Measurements from ENCODE around the gene ANKRD52. TPM values are rescaled to one million over a fixed set of nuclear protein-coding genes. Genes with fewer than 3 reads are reported as not detected.
"Not testable (repeated sequence)": the region's sequence is repeated elsewhere in the genome, so short reads cannot be mapped to it uniquely, and the experiment has no call there.

Gene ANKRD52
- 10 to 100 TPM; 20.3 to 24.1 TPM for total RNA-seq
- long read RNA-seq, partial matches to known transcripts, result 3 of 5 reads
- long read RNA-seq, other reads (novel, unspliced or antisense), result 2 of 5 reads

DNA sequence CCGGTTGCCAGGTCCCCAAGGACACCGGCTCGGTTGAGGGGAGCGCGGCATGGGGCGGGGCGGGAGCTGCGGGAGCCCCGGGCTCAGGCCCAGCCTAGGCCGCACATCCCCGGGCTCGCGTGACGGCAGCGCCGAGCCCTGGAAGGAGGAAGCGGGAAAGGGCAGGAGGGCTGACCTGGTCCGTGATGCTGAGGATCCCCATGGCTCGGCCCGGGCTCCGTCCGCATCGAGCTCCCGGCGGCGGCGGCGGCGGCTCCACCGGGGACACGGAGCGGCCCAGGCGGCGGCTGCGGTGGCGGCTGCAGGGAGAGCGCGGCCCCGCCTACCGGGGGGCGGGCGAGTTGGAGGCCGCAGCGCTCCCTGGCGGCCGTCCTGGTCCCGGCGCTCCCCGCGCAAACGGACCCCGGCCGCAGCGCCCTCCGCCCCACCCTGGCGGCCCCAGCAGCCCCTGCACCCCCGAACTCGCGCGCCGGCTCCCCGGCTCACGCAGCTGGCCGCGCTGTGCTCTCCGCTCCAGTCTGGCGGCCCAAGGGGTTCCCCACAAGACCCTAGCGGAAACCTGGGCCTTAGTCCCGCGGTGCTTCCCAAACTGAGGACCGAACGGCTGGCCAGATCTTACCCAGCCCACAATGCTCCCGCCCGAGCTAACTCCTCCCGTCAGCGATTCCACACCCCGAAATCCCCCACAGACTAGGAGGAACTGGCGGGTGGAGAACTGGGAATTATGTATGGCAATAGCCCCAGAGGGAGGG is at the start of gene ANKRD52:
ANKRD52 (minus strand) TSS at position 317 of the 752 bp plus-strand sequence; CDS start at position 202, 115 bp downstream.
- DNase-seq, result peak; percentile 80
- intact Hi-C loops (cut with DNase I), result no loop called here
- ATAC-seq, result peak; percentile 96 to 97

DNA sequence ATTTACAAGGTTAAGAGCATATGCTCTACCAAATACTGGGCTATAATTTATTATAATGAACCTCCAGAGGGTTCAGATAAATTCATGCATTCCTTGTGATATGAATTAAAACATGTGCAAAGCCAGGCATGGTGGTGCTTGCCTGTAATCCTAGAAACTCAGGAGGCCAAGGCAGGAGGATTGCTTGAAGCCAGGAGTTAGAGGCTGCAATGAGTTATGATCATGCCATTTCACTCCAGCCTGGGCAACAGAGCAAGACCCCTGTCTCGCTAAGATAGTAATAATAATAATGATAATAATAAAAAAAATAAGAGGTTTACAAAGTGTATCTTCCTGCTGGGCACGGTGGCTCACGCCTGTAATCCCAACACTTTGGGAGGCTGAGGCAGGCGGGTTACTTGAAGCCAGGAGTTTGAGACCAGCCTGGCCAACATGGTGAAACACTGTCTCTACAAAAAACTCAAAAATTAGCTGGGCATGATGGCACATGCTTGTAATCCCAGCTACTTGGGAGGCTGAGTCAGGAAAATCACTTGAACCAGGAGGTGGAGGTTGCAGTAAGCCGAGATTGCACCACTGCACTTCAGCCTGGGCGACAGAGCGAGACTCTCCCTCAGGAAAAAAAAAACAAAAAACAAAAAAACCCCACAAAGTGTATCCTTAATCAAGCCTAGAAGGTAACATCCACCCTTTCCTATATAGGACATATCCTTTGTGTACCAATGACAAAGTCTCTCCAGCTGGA is 49.2 kb upstream of the ANKRD52 start:
- no peak for ATAC-seq
- intact Hi-C loops (cut with DNase I), result no loop called here
- no peak for DNase-seq

DNA sequence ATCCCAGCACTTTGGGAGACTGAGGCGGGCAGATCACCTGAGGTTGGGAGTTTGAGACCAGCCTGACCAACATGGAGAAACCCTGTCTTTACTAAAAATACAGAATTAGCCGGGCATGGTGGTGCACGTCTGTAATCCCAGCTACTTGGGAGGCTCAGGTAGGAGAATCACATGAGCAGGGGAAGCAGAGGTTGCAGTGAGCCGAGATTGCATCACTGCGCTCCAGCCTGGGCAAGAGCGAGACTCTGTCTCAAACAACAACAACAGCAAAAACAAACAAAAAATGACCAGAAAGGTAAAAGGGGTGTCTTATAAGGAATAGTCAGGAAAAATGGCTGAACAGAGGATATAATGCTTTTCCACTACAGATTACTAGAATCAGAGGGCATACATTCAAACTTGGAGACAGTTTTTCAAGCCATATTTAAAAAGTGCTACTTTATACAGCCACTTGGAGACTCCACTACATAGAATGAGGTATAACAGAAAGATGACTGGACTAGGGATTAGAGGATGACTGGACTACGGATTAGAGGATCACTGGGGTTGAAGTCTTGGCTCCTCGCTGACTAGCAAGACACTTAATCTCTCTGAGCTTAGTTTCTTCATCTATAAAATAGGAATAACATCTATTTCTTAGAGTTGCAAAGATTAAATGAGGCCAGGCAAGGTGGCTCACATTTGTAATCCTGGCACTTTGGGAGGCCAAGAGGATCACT is 46.8 kb upstream of the ANKRD52 start:
- intact Hi-C loops (cut with DNase I), result no loop called here
- ATAC-seq (no peak), DNase-seq (no peak)

DNA sequence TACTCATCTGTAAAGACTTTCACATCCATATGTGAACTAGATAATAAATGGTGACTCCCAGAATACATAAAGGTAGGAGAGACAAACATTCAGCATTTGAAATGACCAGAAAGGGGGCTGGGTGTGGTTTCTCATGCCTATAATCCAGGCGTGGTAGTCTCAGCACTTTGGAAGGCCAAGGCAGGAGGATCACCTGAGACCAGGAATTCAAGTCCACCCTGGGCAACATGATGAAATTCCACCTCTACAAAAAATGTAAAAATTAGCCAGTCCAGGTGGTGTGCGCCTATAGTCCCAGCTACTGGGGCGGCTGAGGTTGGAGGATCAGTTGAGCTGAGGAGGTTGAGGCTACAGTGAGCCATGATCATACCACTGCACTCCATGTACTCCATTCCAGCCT is 46.1 kb upstream of the ANKRD52 start:
- intact Hi-C loops (cut with DNase I), result no loop called here
- ATAC-seq, result no peak
- no peak for DNase-seq

DNA sequence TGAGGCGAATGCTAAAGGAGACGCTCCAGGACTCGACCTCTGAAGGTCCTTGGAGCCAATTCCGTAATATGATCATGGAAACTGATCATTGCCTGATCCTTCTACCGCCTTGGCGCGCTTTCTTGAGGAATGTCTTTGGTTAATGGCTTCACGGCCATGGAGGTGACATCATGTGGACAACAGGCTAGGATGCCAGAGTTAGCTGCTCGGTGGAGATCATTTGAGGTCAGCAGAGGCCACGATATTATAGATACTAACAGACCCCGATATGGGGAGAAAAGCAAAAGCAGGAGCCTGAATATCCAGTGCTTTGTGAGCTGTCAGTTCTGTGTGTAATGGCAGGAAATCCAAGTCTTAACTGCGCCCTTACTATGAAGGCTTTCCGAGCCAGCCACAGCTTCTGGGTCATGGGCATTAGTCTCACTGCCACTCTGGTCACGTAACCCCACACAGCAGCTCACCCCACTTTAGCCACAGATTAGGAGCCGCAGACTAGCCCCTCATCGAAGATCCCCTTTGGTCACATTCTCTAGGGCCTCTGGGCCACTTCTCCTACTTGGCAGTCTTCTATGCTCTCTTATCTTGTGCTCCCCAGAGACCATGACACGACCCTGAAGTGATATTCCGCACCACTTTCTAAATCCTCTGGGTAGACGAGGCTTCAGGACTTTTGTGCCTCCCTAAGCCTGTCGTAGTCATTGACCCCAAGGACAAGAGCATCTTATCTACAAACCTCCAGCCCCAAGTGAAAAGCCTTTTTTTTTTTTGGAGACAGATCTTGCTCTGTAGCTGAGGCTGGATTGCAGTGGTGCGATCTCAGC is 42.7 kb upstream of the ANKRD52 start:
- DNase-seq (peak; percentile 27), ATAC-seq (peak; percentile 9 to 13)
- intact Hi-C loops (cut with DNase I), result no loop called here

DNA sequence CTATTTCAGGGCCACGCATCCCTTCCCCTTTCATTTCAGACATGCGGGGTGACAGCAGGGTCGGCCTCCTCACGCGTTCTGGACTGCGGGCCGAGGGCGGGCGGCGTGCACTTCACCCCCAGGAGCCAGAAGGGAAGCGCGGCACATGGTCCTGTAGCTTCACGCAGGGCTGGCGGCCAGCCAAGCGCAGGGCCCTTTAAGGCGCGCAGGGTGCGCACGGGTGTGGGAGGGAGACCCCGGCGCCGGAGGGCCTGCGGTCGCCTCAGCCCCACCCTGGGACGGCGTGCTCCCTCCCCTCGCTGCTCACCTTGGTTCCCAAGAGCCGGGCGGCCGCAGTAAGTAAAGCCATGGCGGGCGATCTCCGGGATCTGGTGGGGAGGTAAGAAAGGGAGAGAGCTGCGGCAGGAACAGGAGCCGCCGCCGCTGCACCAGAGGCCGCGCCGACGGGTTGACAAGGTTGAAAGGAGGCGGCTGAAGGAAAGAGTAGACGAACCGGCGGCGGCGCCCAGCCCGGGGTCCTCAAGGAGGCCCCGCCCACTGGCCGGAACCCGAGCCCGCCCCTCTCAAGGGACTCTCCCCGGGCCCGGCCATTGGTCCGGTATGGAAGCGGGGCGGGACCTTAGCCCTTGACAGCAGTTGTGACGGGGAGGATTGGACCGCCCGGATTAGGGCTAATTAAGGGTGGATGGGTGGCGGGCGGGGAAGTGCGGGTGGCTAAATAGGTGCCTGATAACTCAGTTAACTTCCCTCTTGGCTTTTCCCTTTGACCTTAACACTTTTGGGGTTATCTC is 41.9 kb upstream of the ANKRD52 start, which contains the start of gene CS:
CS (minus strand) TSS at position 478 of the 791 bp plus-strand sequence; CDS start at position 349, 129 bp downstream.
- DNase-seq (peak; percentile 99), ATAC-seq (peak; percentile 97 to 99)
- intact Hi-C loops (cut with DNase I), result no loop called here

DNA sequence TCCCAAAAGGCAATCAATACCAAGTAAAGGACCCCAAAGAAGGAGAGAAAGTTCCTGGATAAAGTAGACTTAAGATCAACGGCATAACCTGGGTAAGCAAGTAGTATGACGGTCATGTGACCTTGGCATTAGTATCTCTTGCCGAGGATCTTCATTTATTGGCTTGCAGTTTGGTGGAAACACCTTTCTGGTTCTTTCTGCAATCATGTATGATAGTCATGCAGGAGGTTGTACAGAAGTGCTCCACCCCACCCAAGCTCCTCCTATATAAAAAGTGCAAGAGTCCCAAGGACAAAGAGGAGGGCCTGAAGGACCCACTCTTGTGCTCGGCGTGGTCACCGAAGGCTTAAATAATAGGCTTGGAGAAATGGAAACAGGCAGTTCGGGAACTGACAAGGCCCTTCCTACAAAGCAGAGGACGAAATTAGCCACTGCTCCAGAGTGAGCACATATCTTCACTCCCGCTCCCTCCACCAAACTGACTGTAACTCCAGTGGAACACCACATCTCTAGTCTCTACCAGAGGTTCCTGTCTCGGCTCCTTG is 41.2 kb upstream of the ANKRD52 start:
- ATAC-seq (peak; percentile 3 to 13), DNase-seq (no peak)
- intact Hi-C loops (cut with DNase I), result no loop called here

DNA sequence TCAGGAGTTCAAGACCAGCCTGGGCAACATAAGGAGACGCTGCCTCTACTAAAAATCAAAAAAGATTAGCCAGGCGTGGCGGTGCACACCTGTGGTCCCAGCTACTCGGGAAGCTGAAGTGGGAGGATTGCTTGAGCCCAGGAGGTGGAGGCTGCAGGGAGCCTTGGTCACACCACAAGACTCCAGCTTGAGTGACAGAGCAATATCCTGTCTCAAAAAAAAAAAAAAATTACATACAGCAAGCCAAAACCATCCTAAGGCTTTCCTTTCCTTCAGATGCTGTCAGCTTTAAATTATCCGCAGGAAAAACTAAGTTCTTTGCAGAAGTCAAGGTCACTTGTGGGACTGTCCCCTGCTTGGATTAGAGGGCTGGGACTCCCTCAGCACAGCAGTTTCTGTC is 40.6 kb upstream of the ANKRD52 start:
- intact Hi-C loops (cut with DNase I), result no loop called here
- no peak for DNase-seq
- ATAC-seq, result no peak

DNA sequence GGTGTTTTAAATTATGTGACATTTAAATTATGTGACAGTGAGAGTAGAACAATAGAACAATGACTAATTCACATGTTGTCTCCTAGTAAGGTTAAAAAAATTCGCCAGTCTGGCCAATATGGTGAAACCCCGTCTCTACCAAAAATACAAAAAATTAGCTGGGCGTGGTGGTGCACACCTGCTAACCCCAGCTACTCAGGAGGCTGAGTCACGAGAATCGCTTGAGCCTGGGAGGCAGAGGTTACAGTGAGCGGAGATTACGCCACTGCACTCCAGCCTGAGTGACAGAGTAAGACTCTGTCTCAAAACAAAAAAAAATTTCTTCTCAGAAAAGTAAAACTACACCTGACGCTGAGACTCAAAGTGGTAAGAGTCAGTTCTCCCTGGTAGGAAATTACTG is 39.2 kb upstream of the ANKRD52 start:
- ATAC-seq, result no peak
- DNase-seq, result no peak
- intact Hi-C loops (cut with DNase I), result no loop called here

DNA sequence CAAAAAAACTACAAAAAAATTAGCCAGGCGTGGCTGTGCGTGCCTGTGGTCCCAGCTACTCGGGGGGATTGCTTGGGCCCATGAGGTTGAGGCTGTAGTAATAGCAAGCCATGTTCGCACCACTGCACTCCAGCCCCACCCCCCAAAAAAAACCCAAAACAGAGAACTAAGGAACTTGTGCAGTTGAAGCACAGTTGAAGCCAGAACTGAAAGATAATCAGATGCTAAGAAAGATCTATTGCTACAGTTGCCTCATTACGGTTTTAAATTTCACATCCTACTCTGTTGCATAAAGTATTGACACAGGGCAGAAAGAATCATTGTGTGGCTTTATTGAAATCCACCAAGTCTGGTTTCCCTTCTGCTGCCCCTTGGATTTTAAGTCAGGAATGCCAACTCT is 38.1 kb upstream of the ANKRD52 start:
- intact Hi-C loops (cut with DNase I), result no loop called here
- ATAC-seq (no peak), DNase-seq (no peak)

DNA sequence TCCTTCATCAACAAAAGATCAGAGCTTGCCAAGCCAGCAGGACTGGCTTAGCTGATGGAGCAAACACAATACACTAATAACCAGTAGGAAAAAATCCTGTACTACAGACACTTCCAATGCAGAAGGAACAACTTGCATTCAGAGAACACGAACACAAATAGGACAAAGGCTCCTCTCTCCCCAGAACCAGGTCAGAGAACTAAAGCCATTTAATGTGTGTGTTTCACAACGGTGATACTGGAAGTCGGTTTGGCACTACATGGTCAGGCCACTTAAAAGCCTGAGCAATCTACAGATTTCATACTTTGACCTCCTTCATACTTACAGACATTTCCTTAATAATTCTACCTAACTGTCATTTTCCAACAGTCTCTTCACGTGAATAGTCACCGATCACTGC is 35.6 kb upstream of the ANKRD52 start:
- intact Hi-C loops (cut with DNase I), result no loop called here
- DNase-seq (no peak), ATAC-seq (peak in 1 of 2 donors; percentile 24)

DNA sequence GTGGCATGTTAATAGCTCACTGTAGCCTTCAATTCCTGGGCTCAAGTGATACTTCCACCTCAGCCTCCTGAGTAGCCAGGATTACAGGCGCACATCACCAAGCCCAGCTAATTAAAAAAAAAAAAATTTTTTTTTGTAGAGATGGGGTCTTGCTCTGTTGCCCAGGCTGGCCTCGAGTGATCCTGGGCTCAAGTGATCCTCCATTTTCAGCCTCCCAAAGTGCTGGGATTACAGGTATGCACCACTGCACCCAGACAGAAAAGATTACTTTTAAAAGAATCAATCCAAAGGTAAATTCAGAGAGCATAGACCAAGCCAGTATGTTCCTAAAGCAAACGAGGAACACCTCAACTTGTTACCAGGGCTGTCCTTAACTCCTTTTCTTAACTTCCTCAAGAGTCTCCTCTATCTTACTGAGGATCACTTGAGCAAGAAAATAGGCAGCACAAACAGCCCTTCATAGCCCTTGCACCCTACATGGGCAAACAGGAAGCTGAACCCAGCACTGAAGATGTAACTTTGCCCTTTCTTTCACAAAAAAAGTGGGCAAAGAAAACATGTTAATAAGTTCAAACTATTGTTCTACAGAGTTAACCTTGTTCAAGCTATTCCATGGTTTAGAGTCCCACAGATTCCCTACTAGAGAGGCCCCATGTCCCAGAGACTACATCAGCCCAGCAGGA is 30.7 kb upstream of the ANKRD52 start:
- intact Hi-C loops (cut with DNase I), result no loop called here
- no peak for ATAC-seq
- no peak for DNase-seq

DNA sequence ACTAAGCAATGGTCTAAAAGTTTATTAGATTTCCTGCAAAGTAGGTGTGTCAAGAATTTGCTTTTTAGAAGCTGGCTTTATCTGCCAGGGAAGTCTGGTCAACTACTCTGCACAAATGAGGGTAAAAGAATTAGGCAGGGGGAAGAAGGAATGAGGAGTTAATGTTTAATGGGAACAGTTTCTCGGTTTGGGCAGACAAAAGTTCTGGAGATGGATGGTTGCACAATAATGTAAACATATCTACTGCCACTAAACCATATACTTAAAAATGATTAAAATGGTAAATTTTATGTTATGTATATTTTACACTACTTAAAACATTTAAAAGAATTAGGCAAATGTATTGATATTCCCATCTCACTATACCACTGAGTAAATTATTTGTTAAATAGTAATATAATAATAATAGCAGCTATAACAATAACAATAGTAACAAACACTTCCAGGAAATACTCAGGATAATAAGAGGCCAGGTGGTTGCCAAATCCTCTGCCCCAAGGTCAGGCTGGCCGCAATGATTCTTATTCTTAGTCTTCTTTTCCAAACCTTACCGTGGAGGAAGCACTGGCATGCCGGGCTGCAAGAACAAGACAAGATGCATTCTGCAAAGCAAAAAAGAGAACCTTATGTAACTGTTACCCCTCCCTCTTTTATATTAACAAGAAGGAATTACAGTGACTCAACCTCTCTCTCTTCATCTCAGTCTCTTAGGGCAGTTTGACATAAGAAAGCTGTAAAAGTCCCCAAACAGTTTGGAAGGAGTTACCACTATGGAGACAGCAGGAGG is 28.1 kb upstream of the ANKRD52 start:
- no peak for ATAC-seq
- intact Hi-C loops (cut with DNase I), result no loop called here

DNA sequence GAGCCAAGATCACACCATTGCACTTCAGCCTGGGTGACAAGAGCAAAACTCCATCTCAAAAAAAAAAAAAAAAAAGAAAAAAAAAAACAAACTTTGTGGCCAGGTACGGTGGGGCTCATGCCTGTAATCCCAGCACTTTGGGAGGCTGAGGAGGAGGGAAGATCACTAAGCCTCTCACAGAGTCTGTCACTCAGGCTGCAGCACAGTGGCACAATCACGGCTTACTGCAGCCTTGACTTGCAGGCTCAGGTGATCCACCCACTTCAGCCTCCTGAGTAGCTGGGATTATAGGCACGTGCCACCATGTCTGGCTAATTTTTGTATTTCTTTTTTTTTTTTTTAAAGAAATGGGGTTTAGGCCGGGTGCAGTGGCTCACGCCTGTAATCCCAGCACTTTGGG is 26.1 kb upstream of the ANKRD52 start:
- DNase-seq; ATAC-seq; intact Hi-C loops (cut with DNase I): not testable (repeated sequence)

More for the DNA sequence above, 28.1 kb upstream of the ANKRD52 start:
- DNase-seq, result no peak

DNA sequence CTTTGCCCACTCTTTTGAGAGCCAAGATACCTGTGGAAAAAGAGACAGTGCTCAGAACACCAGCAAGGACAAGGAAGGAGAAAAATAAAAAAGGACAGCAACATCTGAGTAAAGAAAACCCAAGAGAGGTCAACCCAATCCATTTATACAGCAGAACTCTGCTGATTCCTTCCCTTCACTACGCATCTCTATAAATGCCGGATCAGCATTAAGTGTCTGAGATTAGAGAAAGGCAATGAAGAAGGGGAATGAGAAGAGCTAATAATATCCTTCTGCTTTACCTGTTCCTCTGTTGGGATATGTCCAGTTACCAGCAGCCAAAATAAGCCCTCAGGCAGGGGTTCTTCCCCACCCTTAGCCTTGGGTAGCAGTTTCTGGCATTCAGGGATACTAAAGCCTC is 24.4 kb upstream of the ANKRD52 start:
- no peak for DNase-seq
- ATAC-seq, result no peak
- intact Hi-C loops (cut with DNase I), result no loop called here

DNA sequence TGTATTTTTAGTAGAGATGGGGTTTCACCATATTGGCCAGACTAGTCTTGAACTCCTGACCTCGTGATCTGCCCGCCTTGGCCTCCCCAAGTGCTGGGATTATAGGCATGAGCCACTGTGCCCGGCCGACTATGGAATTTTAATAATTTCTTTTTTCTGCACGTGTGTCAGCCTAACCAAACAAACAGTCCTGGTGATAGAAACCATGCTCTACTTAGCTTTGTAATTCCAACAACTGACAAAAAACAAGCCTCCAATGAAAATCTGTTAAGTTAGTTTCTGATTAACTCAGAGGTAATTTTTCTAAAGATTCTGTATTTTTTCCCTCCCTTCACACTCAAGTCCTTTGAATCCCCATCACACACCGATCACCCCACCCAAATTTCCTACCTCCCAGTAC is 23.8 kb upstream of the ANKRD52 start:
- ATAC-seq (no peak), DNase-seq (no peak)
- intact Hi-C loops (cut with DNase I), result no loop called here

DNA sequence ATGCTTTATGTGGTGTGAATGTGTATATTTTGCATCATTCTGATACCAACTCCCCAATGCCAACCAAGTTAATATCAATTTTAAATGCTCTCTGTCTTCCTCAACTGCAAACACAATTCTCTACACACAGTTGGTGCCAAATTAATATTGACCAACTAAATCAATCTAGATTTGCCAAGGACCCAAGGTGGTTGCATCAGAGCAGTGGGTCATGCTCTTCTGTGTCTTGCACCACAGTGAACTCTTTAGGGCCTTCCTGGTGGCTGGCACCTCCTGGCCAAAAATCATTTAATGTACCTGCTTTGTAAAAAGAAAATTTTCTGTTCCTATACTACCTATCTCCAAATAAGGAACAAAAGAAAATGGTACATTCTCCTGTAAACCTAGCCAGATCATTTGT is 22.7 kb upstream of the ANKRD52 start:
- ATAC-seq (no peak), DNase-seq (no peak)
- intact Hi-C loops (cut with DNase I), result no loop called here

Data from left cardiac atrium (tissue), 4 donors.